Head of caudate nucleus (tissue), 42 donors: Measurements from ENCODE around the gene GTF2F1.
"Not testable (repeated sequence)": the region's sequence is repeated elsewhere in the genome, so short reads cannot be mapped to it uniquely, and the experiment has no call there.

ENCODE experiments used
- DNase-seq, 42 donors: peaks; one replicate each; pipeline versions ENCODE4 v3.0.0 to v3.0.0-alpha.2; 2020 to 2021; ENCODE audit warnings: mixed read lengths in 7 of 42
- intact Hi-C: fragments of 100-400 bp; cut with DNase I; formaldehyde crosslinking; loops from one replicate; pipeline ENCODE4 v1.15.0; 2022

GTF2F1 gene, protein sequence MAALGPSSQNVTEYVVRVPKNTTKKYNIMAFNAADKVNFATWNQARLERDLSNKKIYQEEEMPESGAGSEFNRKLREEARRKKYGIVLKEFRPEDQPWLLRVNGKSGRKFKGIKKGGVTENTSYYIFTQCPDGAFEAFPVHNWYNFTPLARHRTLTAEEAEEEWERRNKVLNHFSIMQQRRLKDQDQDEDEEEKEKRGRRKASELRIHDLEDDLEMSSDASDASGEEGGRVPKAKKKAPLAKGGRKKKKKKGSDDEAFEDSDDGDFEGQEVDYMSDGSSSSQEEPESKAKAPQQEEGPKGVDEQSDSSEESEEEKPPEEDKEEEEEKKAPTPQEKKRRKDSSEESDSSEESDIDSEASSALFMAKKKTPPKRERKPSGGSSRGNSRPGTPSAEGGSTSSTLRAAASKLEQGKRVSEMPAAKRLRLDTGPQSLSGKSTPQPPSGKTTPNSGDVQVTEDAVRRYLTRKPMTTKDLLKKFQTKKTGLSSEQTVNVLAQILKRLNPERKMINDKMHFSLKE

DNA sequence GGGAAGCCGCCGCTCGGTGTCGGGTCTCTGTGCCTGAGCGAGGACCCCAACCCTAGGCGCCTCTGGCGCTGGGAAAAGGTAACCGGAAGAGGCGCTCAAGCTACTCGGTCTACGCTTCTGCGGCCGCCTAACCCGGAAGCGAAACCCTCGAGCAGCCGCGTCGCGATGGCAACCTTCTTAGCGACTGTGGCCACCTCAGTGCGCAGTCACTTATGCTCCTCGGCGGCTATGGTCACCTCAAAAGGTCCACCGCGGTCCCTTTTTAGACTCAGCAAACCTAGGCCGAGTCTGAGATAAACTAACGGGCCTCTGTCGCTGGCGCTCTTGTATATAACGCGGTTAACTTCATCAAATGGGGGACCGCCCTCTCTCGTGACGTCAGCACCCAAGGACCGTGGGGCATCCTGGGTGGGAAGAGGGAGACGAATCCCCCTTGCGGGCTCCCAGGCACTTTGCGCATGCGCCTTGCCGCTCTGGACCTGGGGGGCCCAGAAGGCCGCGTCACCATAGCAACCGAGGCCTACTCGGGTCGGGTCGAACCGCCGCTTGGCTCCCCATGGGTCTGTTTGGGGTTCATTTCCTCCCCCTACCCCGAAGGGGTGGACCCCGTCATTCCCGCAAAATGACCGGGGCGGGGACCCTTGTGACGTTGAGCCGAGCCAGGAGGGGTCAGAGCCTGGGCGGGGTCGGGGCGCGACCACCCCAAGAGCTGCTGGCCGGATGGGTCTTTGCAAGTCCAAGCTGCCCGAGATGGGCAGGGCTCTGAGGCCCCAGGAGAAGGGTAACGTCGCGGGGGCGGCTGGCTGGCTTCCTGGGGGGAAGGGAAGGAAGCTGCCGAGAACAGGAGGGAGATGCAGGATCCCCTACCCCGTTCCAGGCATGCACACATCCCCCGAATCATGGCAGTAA is at the start of gene GTF2F1:
Gene GTF2F1, minus strand, starts transcription at position 91 of the 909 bp plus-strand sequence. CDS start 169 bp downstream, outside the sequence.
- DNase-seq: peak; percentile 90 to 98 (median 96)
- intact Hi-C loops: loop anchor here (2.0 kb wide), 1 partner anchor 31 kb away; the partner anchor contains the start of gene KHSRP

DNA sequence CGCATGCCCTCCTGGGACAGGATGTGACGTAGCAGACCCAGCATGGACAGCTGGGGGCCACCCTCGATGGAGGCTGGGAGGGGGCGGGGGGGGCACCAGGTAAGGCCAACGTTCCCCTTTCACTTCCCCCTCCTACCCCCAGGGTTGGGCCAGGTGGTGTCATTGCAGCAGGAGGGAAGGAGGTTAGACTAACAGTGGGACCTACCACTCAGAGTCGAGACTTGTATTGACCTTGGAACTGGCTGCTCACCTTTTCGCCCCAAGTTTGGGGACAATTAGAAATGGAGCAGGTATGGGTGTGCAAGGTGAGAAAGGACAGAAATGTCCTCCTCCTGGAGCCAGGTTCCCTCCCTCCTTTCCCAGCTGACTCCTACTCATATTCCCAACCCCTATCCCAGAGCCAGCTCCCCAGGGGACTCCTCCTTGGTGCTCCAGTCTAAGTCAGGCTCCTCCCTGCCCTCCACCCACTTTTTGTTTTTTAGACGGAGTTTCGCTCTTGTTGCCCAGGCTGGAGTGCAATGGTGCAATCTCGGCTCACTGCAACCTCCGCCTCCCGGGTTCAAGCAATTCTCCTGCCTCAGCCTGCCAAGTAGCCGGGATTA is 49.2 kb upstream of the GTF2F1 start:
- no peak for DNase-seq
- intact Hi-C loops: no loop called here

DNA sequence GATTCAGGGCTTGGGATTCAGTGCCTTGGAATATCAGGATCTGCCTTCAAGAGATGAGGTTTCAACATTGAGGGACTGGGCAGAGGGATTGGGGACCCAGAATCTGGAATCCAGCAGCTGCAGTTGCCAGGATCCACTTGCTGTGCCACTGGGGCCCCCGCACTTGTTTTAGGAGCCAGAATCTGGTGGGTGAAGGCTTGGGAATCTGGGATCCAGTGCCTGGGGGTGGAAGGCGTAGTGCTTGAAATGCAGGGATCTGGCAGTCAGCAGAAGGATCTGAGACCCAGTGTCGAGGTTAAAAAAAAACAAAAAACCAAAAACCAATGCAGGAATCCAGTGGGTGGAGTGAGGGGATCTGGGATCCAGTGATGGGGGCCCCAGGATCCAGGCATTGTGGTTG is 47.9 kb upstream of the GTF2F1 start:
- intact Hi-C loops: no loop called here
- DNase-seq: peak in 8 of 42 donors; percentile 19 to 66 (median 48)

DNA sequence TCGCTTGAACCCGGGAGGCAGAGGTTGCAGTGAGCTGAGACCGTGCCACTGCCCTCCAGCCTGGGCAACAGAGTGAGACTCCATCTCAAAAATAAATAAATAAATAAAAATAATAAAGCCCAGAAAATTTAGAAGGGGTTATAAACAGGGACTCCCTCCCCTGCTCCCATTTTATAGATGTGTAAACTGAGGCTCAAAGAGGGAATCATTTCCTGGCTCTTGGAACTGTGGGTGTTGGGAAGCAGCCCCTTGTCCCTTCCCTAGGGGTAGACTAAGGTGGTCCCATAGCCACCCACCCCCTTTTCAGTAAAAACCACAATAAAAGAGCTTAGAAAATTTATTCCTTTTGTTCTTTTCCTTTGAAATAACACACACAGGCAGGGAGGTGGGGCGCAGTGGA is 46.8 kb upstream of the GTF2F1 start:
- intact Hi-C loops: no loop called here
- DNase-seq: no peak

DNA sequence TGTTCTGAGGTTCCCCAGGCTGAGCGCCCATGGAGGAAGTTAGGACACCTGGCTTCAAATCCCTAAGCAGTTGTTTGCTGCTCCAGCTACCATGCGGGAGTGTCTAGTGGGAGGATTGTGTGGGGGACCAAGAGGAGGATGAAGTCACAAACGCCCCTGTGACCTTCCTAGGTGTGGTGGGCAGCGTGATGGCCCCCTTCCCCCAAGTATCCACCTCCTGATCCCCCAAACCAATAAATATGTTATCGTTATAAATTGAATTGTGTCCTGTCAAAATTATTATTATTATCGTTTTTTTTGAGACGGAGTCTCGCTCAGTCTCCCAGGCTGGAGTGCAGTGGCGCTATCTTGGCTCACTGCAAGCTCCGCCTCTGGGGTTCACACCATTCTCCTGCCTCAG is 40.7 kb upstream of the GTF2F1 start, which contains the start of gene SLC25A41:
Gene SLC25A41, minus strand, starts transcription at position 101 of the 400 bp plus-strand sequence. Its CDS starts 70 bp downstream, at position 31.
- no peak for DNase-seq
- intact Hi-C loops: no loop called here

DNA sequence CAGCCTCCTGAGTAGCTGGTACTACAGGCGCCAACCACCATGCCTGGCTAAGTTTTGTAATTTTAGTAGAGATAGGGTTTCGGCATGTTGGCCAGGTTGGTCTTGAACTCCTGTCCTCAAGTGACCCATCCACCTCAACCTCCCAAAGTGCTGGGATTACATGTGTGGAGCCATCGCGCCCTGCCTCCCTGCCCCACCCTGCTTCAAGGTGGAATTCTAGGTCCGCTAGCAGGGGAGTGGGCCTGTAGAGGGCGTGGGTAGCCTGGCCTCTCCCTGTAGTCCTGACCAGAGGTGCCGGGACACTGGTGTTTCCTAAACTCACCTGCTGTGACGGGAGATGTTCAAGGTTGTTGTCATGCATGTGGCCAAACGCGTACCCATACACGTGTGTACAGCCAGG is 40.2 kb upstream of the GTF2F1 start:
- no peak for DNase-seq
- intact Hi-C loops: no loop called here

DNA sequence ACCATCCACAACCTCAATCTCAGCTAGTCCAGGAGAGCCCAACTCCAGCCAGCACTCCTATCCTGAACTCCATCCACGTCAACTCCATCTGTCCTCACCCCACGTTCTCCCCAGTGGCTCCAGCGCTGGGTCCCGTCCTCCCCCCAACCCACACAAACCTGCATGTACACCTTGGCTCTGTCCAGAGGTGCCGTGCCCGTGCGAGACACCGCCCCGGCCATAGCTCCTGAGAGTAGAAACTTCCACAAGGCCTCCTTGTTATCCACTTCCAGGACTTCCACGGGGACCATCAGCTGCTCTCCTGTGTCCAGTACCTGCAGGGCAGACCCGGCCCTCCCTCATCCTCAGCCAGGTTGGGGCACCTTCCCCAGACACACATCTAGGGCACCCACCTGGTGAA is 38.9 kb upstream of the GTF2F1 start:
- intact Hi-C loops: no loop called here
- DNase-seq: no peak

DNA sequence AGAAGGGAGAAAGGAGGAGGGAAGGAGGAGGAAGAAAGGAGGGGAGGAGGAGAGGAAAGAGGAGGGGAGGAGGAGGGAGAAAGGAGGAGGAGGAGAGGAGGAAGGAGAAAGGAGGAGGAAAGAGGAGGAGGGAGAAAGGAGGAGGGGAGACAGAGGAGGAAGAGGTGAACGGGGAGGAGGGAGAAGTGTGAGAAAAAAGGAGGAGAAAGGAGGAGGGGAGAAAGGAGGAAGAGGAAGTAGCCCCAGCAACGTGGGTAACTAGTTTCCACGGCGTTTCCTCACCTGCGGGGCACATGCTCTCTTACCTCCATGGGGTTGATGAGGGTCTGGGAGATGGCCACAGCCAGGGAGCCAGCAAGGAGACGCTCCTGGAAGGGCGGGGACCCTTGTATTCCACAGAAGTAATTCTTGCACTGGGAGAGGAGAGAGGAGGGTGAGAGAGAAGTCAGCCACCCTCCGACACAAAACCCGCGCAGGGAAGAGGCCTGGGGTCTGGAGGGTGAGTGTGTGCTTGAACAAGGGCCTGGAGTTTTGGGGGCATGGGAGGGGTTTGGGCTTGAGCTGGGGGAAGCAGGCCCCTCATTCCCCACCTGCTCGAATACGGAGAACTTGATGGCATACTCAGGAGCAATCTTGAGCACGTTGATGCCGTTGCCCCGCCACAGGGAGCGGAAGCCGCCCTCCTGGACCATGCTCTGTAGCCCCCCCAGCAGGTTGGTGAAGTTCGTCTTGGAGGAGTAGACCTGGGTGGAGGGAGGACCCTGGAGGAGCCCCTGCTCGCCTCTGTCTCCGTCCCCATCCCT is 36.7 kb upstream of the GTF2F1 start:
- intact Hi-C loops: no loop called here
- DNase-seq: peak in 1 of 42 donors; percentile 2

DNA sequence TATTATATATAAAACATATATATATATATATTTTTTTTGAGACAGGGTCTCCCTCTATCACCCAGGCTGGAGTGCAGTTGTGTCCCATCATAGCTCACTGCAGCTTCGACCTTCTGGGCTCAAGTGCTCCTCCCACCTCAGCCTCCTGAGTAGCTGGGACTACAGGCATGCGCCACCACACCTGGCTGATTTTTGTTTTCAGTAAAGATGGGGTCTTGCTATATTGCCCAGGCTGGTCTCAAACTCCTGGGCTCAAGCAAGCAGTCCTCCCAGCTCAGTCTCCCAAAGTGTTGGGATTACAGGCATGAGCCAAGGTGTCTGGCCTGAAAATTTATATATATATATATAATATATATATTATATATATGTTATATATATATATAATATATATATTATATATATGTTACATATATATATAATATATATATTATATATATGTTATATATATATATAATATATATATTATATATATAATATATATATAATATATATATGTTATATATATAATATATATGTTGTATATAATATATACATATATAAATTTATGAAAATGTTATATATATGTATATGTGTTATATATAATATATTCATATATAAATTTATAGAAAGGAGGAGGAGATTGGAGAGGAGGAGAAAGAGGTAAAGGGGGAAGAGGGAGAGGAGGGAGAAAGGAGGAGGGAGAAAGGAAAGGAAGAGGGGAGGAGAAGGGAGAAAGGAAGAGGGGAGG is 35.9 kb upstream of the GTF2F1 start:
- intact Hi-C loops: not testable (repeated sequence)

DNA sequence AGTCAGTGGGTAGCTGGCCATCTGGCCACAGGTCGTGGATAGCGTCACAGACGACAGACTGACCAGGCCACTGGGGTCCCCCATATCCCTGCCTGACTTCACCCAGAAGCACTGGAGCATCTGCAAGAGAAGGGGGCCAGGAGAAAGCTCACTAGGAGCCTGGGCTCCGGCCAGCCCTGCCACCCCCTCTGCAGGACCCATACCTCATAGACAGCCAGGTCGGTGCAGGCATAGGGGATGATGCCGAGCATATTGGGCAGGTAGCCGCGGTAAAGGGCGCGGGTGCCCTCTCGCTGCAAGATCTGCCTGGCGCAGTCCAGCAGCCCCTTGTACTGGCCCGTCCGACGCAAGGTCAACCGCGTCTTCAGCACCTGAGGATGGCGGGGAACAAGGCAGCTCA is 34.2 kb upstream of the GTF2F1 start:
- no peak for DNase-seq
- intact Hi-C loops: no loop called here

More for the DNA sequence above, 35.9 kb upstream of the GTF2F1 start:
- not testable (repeated sequence) for DNase-seq

DNA sequence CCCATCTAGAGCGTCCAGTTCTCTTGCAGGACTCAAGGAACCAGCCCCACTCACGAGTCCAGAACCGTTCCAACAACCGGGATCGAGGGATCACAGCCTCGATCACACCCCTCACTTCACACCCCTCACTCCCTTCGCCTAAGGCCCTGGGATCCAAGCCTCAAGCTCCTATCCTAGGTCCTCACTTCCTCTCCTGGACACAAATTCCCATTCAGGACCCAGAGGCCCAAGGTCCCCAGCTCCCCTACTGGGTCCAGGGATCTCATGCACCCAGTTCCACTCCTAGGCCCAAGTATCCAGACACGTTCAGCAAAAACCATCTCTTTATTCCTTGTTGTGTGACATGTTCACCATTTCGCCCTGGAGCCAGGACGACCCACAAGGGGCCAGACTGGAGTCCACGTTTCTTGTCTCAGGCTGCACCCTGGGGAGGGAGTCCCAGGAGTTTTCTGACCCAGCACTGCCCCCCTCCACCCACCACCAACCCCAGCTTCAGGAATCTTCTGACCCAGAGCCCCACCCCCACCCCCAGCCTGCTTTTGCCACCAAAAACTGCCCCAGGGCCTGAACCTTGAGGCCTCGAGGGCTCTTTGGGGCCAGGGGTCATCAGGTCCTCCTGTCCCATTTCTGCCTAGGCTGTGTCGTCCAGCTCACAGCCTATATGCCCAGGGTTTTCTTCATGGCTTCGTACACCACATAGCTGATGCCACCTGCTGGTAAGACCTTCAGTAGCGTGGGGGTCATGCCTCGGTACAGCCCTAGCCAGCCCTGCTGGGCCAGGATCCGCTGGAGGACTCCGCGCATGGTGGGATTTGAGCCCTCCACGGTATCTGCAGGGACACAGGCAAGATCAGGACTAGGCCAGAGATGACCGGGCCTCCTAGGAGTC is 33.0 kb upstream of the GTF2F1 start:
- intact Hi-C loops: loop anchor here (2.0 kb wide), 1 partner anchor 33 kb away; the partner anchor contains the start of gene GTF2F1
- DNase-seq: peak in 1 of 42 donors; percentile 3

DNA sequence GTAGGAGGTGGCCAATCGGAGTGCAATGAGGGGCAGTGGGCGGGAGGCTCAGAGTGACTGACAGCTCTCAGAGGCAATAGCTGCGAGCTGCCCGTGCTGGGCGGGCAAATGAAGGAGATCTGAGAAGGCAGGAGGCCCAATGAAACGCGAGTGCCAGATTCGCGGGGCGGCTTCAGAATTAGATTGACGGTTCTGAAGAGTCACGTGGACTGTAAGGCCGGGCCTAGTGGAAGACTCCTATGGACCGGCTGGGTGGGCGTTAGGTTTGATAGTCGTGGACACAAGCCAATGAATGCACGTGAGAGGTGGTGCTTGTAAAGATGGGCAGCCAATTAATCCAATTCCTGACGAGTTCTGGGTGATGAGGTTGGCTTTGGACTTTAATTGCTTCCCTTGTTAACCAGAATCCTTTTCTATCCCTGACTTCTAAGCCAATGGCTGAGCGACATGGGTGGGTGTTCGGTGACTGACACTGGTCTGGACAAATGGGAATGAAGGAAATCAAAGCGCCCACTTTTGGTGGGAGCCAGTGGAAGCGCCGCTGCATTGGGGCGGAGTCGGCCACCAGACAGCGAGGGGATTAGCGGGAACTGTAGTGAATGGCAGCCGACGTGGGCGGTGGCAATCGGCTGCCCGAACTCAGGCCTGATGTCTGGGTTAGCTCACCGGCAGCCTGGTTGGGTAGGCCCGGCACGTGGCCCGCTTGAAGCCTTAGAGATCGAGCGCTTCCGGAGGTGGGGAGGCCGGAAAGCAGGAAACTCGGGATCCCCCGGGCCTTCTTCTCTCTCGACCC is 32.2 kb upstream of the GTF2F1 start:
- intact Hi-C loops: loop anchor here (2.0 kb wide), 1 partner anchor 32 kb away; the partner anchor contains the start of gene GTF2F1
- DNase-seq: peak; percentile 88 to 100 (median 100)

DNA sequence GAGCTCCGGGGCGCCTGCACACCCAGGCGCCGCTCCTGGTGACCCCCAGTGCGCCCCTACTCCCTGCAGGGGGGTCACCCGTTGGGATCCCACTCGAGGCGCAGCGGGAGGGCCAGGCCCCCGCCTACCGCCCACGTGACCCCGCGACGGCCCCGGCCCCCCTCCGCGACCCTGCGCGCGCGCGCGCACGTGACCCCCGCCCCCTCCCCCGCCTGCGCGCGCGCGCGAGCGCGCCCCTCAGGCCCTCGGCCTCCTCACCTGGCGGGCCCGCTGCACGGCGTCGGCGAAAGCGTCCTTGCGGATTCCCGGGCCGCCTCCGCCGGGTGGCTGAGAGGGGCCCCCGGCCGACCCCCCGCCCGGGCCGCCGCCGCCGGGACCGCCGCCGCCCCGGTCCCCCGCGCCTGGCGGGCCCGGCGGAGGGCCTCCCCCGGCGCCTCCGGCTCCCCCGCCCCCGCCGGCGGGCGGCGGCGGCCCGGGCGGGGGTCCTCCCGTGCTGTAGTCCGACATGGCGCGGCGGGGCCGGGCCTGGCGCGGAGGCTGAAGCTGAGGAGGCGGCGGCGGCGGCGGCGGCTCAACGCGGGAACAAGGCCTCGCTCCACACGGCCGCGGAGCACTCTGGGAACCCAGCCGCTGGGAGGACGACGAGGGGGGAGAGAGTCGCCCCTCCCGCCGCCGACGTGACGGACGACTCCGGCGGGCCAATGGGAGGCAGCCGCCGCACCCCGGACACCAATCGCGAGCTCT is 31.4 kb upstream of the GTF2F1 start, which contains the start of gene KHSRP:
Gene KHSRP, minus strand, starts transcription at position 617 of the 744 bp plus-strand sequence. Its CDS starts 110 bp downstream, at position 507.
- DNase-seq: peak in 9 of 42 donors; percentile 4 to 98 (median 58)
- intact Hi-C loops: loop anchor here (2.0 kb wide), 1 partner anchor 32 kb away; the partner anchor contains the start of gene GTF2F1

DNA sequence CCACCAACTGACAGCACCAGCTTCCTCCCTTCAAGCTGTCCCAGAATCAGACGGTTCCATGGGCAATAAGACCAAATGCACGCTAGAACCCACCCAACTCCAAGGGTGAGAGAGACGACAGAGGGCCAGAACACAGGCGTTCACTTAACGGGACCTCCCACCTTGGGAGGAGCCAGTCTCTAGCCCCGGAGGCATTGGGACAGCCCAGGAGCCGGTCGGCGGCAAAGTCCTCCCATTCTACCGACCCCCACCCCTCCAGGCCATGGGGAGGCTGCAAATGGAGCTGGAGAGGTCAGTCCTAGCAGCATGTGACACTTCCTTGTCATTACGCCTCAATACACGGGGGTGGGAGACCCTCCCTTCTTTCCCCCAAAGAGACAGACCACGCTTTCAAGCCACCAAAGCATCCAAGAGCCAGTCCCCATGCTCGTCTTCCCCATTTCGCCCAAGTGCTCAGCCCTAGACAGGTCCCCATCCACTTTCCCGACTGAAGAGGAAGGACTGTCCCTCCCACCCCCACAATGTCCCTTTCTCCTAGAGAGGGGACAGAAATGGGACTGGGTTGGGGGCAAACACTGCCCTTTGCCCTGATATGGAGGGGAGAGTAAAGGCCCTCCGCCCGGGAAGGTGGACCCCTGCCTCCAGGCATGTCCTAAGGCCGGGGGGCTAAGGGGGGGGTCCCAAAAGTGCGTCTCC is 30.7 kb upstream of the GTF2F1 start:
- intact Hi-C loops: loop anchor here (2.0 kb wide), 1 partner anchor 31 kb away; the partner anchor contains the start of gene GTF2F1
- peak in 1 of 42 donors; percentile 31 for DNase-seq
